Neural cell (in vitro differentiated cells): ENCODE results near the gene RRAGD. TPM values are rescaled to one million over a fixed set of nuclear protein-coding genes. Genes with fewer than 3 reads are reported as not detected.

Experiments used
- H2AFZ ChIP-seq: fragments of 200-600, 300-800 bp; sonication (generic), shearing (Covaris generic); 2 replicates; pipeline ENCODE4 v1.6.0; 2014; ENCODE audit warnings: low read depth, mild to moderate bottlenecking, antibody characterized with exemption, low read length, moderate library complexity
- H3F3A ChIP-seq: fragments of 200-600 bp; shearing (Covaris generic); 2 replicates; pipeline ENCODE4 v1.6.1; 2016; ENCODE audit warnings: mild to moderate bottlenecking, moderate library complexity, mixed read lengths, antibody characterized with exemption, low read length; ENCODE audit not compliant: insufficient read depth, poor library complexity, severe bottlenecking
- H3K27ac ChIP-seq: fragments of 200-600, 300-800 bp; sonication (generic), shearing (Covaris generic); 2 replicates; pipeline ENCODE4 v1.5.1; 2014; ENCODE audit warnings: mild to moderate bottlenecking, low read length, moderate library complexity
- H3K27me3 ChIP-seq: fragments of 300-800, 200-600 bp; sonication (generic), shearing (Covaris generic); 2 replicates; pipeline ENCODE4 v1.6.0; 2014; ENCODE audit warnings: mild to moderate bottlenecking, low read depth, low read length, moderate library complexity; ENCODE audit not compliant: insufficient read depth
- H3K36me3 ChIP-seq: fragments of 300-800, 200-600 bp; sonication (generic), shearing (Covaris generic); 2 replicates; pipeline ENCODE4 v1.5.1; 2014; ENCODE audit warnings: mild to moderate bottlenecking, antibody characterized with exemption, low read length, moderate library complexity; ENCODE audit not compliant: insufficient read depth
- H3K4me2 ChIP-seq: fragments of 300-800, 200-600 bp; sonication (generic), shearing (Covaris generic); 2 replicates; pipeline ENCODE4 v1.6.0; 2014; ENCODE audit warnings: mild to moderate bottlenecking, low read length
- H3K4me3 ChIP-seq: fragments of 300-800, 200-600 bp; sonication (generic), shearing (Covaris generic); 2 replicates; pipeline ENCODE4 v1.5.1; 2014; ENCODE audit warnings: mild to moderate bottlenecking, low read length, moderate library complexity
- H3K79me2 ChIP-seq: fragments of 200-600 bp; shearing (Covaris generic); replicated peaks from 2 replicates; pipeline ENCODE4 v1.6.0; 2014; ENCODE audit warnings: mild to moderate bottlenecking, low read length, moderate library complexity; ENCODE audit not compliant: insufficient read depth
- H3K9ac ChIP-seq: fragments of 300-800, 200-600 bp; sonication (generic), shearing (Covaris generic); 2 replicates; pipeline ENCODE4 v1.6.1; 2016; ENCODE audit warnings: mild to moderate bottlenecking, low read length, mixed read lengths
- H3K9me2 ChIP-seq: fragments of 200-600 bp; shearing (Covaris generic); 2 replicates; pipeline ENCODE4 v1.6.1; 2016; ENCODE audit warnings: mild to moderate bottlenecking, low read length, mixed read lengths; ENCODE audit not compliant: insufficient read depth
- H3K9me3 ChIP-seq: fragments of 200-600, 300-800 bp; sonication (generic), shearing (Covaris generic); 2 replicates; pipeline ENCODE4 v1.6.1; 2016; ENCODE audit warnings: mild to moderate bottlenecking, mixed run types, low read length, moderate library complexity, mixed read lengths
- H4K20me1 ChIP-seq: fragments of 200-600 bp; shearing (Covaris generic); 2 replicates; pipeline ENCODE4 v1.6.1; 2016; ENCODE audit warnings: mild to moderate bottlenecking, mixed run types; ENCODE audit not compliant: insufficient read depth
- CTCF ChIP-seq: fragments of 450-650 bp; IDR thresholded peaks from 2 replicates; pipeline ENCODE4 v1.5.1; 2014; ENCODE audit warnings: antibody characterized with exemption, mild to moderate bottlenecking, moderate library complexity; ENCODE audit not compliant: poor library complexity, severe bottlenecking
- EP300 ChIP-seq: fragments of 450-650 bp; conservative IDR thresholded peaks from 2 replicates; pipeline ENCODE4 v1.6.1; 2014; ENCODE audit warnings: antibody characterized with exemption, mild to moderate bottlenecking, moderate library complexity; ENCODE audit not compliant: poor library complexity, severe bottlenecking
- EZH2 ChIP-seq: fragments of 200-600, 300-800 bp; shearing (Covaris generic), sonication (generic); IDR thresholded peaks from 2 replicates; pipeline ENCODE4 v1.6.1; 2014; ENCODE audit warnings: antibody characterized with exemption, low read length, borderline replicate concordance, mild to moderate bottlenecking; ENCODE audit not compliant: insufficient read depth, poor library complexity, severe bottlenecking
- MXI1 ChIP-seq: fragments of 450-650 bp; conservative IDR thresholded peaks from 2 replicates; pipeline ENCODE4 v1.6.1; 2014; ENCODE audit warnings: antibody characterized with exemption, mild to moderate bottlenecking; ENCODE audit not compliant: poor library complexity, severe bottlenecking
- POLR2AphosphoS5 ChIP-seq: IDR thresholded peaks from 2 replicates; pipeline ENCODE4 v1.6.1; 2012
- RAD21 ChIP-seq: fragments of 450-650 bp; conservative IDR thresholded peaks from 2 replicates; pipeline ENCODE4 v1.6.1; 2014; ENCODE audit warnings: antibody characterized with exemption, mild to moderate bottlenecking, moderate library complexity
- REST ChIP-seq: IDR thresholded peaks from 2 replicates; pipeline ENCODE4 v1.6.1; 2012; ENCODE audit warnings: borderline replicate concordance
- SMC3 ChIP-seq: fragments of 450-650 bp; conservative IDR thresholded peaks from 2 replicates; pipeline ENCODE4 v1.6.1; 2014; ENCODE audit warnings: antibody characterized with exemption, mild to moderate bottlenecking, moderate library complexity; ENCODE audit not compliant: poor library complexity
- TAF1 ChIP-seq: IDR thresholded peaks from 2 replicates; pipeline ENCODE4 v1.6.1; 2012; ENCODE audit warnings: low read depth
- polyA plus RNA-seq: library from polyadenylated mRNA; depleted of rRNA; stranded (reverse); fragments of >200 nt; gene quantifications from 2 replicates; pipeline ENCODE4 v1.2.3, GENCODE V29; 2014

RRAGD gene
- polyA plus RNA-seq, 1 donor from 2014 or later, result 34.1 TPM

DNA sequence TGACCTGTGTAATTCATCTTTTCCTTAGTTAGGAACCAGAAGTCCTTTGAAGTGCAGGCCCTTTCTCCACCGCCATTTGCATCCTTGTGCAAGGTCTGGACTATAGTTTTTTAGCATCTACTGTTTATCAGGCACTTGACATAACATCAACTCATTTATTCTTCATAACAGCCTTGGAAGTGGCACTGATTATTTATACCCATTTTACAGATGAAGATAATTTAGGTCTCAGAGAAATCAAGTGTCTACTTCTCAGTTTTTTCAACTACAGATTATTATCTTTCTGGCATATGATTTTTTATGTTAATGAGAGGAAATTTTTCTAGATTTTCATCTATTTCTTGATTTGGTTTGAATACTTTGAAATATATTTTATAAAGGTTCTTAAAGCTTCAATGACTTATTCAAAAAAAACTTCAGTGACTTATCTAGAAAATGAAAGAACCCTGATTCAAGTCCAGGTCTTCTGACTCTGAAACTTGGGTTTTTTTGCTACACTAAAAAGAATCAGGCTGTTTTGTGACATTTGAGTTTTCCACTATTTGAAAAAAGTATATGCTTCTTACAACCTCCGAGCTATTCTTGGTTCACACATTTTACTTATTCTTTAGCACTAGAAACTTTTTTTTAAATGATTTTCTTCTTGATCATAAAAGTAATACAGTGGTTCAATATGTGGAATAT lies 56.4 kb downstream of the RRAGD start:
- Histone ChIP-seq H3K79me2 (peaks cover 29% of the 10 kb centered on the region), H3K9ac (no peak overlapping the region), H3K36me3 (no peaks in the 10 kb centered on the region), H2AFZ (no peak overlapping the region), H3K27ac (no peak overlapping the region), H4K20me1 (no peaks in the 10 kb centered on the region), H3K4me3 (no peak overlapping the region), H3K4me2 (no peak overlapping the region), H3K9me2 (no peaks in the 10 kb centered on the region), H3K9me3 (no peaks in the 10 kb centered on the region), H3F3A (no peaks in the 10 kb centered on the region), H3K27me3 (no peaks in the 10 kb centered on the region)
- TF ChIP-seq SMC3, result no peak
- no peak for TF ChIP-seq TAF1
- no peak for TF ChIP-seq REST
- TF ChIP-seq CTCF, result no peak
- no peak for TF ChIP-seq POLR2AphosphoS5
- TF ChIP-seq MXI1, result no peak
- TF ChIP-seq EP300, result no peak
- TF ChIP-seq RAD21, result no peak
- no peak for TF ChIP-seq EZH2

DNA sequence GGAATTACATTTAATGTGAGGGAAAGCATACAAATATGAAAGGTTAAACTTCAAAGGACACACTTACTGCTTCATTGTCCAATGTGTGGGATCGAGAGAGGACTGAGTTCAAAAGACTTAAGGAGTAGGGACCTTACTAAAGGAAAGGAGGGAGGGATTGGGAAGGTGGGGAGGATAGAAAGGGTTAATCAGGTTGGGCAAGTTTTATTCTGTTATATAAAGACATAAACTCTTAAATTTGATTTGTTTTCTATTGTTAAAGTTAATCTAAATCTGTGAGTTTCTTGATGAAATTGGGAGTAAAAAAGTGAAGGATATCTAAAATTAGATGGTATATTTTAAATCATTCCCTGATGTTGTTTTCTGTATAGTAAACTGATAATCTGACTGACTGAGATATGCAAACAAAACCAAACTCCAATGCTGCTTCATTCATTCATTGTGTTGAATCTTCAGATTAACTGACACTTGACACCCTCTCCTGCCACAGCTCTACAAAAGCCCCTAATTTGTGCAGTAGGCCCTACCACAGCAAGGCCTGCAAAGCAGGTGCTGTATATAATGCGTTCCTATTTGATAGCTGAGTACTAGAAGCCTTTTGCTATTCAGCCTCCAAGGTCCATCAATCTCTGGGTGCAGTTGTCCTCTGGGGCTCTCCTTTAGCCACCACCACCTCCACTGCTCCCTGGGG lies 58.2 kb downstream of the RRAGD start:
- Histone ChIP-seq H3K9ac (no peak overlapping the region), H3K36me3 (no peaks in the 10 kb centered on the region), H3K27ac (no peak overlapping the region), H3K79me2 (peaks cover 47% of the 10 kb centered on the region), H3F3A (no peaks in the 10 kb centered on the region), H3K4me3 (peak overlapping the region; percentile 91), H2AFZ (no peak overlapping the region), H3K9me2 (no peaks in the 10 kb centered on the region), H3K4me2 (no peak overlapping the region), H4K20me1 (no peaks in the 10 kb centered on the region), H3K9me3 (no peaks in the 10 kb centered on the region), H3K27me3 (no peaks in the 10 kb centered on the region)
- no peak for TF ChIP-seq TAF1
- TF ChIP-seq CTCF, result no peak
- no peak for TF ChIP-seq MXI1
- TF ChIP-seq RAD21, result no peak
- no peak for TF ChIP-seq EZH2
- TF ChIP-seq SMC3, result no peak
- no peak for TF ChIP-seq REST
- no peak for TF ChIP-seq POLR2AphosphoS5
- no peak for TF ChIP-seq EP300
